Measurements from ENCODE around the gene SPEN.

GRCh38 chr1:15799004-15799867, 48.3 kb upstream of the SPEN start:
- TF ChIP-seq CTCF (IDR thresholded peaks at IDR 0.05; ENCODE audit: low read length) = no peak
- no peak for TF ChIP-seq EZH2 (IDR thresholded peaks at IDR 0.05; ENCODE audit: borderline replicate concordance, low read length)
